Glutamatergic neuron (in vitro differentiated cells): ENCODE data around the gene PPIP5K1. TPM values are rescaled to one million over a fixed set of nuclear protein-coding genes. Genes with fewer than 3 reads are reported as not detected.

Source experiments
- DNase-seq: peaks from one replicate; pipeline ENCODE4 v3.0.0; 2022
- H3K27ac Mint-ChIP-seq: one replicate; pipeline ENCODE4 v1.8.0; 2020; ENCODE audit warnings: mild to moderate bottlenecking, mixed read lengths, inconsistent platforms; ENCODE audit not compliant: unreplicated experiment
- H3K27me3 Mint-ChIP-seq: one replicate; pipeline ENCODE4 v1.8.0; 2020; ENCODE audit warnings: mild to moderate bottlenecking, moderate library complexity, mixed read lengths, inconsistent platforms; ENCODE audit not compliant: unreplicated experiment
- H3K36me3 Mint-ChIP-seq: one replicate; pipeline ENCODE4 v1.8.0; 2020; ENCODE audit warnings: mild to moderate bottlenecking, mixed read lengths, inconsistent platforms; ENCODE audit not compliant: unreplicated experiment
- H3K4me1 Mint-ChIP-seq: one replicate; pipeline ENCODE4 v1.8.0; 2020; ENCODE audit warnings: mild to moderate bottlenecking, low read depth, mixed read lengths, inconsistent platforms; ENCODE audit not compliant: unreplicated experiment
- H3K4me3 Mint-ChIP-seq: one replicate; pipeline ENCODE4 v1.8.0; 2020; ENCODE audit warnings: mild to moderate bottlenecking, mixed read lengths, inconsistent platforms; ENCODE audit not compliant: unreplicated experiment
- H3K9me3 Mint-ChIP-seq: one replicate; pipeline ENCODE4 v1.8.0; 2020; ENCODE audit warnings: mild to moderate bottlenecking, moderate library complexity, mixed read lengths, inconsistent platforms; ENCODE audit not compliant: unreplicated experiment
- CTCF ChIP-seq: fragments of 200-600 bp; sonication (generic); IDR thresholded peaks from one replicate; pipeline ENCODE4 v1.5.0; 2021; ENCODE audit not compliant: partially characterized antibody, unreplicated experiment
- total RNA-seq: library from RNA; stranded (reverse); fragmentation: NEBNext Ultra II Directional; extraction: Animal tissue kit (Norgen Biotek cat#: 25700); gene quantifications from one replicate; pipeline ENCODE4 v1.2.1, GENCODE V29; 2021; ENCODE audit not compliant: unreplicated experiment

The PPIP5K1 gene
- total RNA-seq, 1 donor from 2014 or later = 66.4 TPM

DNA sequence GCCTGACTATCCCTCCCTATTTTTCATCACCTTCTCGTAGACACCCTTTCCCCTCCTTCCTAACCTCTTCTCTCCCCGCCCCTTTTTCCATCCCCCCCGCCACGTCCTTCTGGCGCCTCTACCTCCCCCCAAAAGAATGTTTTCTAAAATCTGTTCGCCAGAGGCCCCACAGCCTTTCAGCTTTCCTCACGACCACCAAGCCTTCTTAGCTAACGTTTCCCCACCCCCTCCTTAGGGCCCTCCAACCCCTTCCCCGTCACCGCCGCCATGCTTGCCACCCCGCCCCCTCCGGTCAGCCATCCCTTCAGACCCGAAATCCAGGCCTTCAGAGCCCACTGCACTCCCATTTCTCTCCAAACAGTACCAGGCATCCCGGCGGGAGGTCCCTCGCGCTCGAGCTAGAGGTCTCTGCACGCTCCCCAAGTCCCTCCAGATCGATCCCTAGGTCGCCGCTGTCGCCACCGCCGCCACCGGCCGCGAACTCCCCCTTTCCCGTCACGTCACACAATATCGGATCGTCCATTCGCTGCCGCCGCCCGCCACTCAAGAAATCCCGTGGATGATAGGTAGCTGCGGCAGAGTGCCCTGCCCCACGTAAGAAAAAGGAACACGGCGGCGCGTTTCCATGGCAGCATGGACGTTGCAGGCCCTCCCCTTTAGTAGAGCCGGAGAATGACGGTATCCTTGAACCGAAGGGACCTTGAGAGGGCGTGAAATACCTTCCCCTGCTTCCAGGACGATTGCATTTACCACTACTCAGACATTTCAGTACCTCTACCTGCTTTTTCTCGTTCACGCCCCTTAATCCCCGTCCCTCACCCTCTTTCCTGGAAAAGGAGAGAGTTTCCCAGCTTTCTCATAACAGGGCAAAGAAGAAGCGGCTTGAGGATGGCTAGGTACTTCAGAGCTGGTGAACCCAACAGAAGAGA, 97.1 kb downstream of the PPIP5K1 start, which contains the start of gene TP53BP1:
Gene TP53BP1 (minus strand): TSS at position 484 of the 929 bp plus-strand sequence. CDS start 113 bp downstream, at position 371.
- Mint-ChIP-seq H3K4me1 (peaks cover 24% of the 10 kb centered on the region), H3K27ac (peak within 1 kb of the TSS; percentile 99), H3K27me3 (peaks cover 13% of the 10 kb centered on the region), H3K36me3 (no peaks in the 10 kb centered on the region), H3K4me3 (peak within 1 kb of the TSS; percentile 90), H3K9me3 (peaks cover 3% of the 10 kb centered on the region)
- peak; percentile 95 for DNase-seq
- no peak for TF ChIP-seq CTCF

DNA sequence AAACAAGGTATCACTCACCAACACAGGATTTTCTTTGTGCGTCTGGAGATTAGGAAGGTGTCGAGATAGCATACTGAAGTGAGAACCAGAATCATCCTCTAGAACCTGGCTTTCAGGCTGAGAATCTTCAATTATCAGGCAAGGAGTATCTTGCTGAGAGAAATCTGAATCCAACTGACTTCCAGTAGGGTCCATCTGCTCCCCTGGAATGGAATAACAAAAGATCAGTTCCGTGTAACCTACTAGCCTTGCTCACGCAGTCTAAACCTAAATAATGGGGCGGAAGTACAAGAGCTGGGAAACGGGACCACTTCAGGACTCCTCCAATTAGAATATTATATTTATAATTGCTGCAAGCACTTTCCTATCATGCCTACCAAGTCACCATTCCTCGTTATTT, 97.7 kb downstream of the PPIP5K1 start:
- DNase-seq = no peak
- peaks cover 13% of the 10 kb centered on the region for H3K27me3 Mint-ChIP-seq
- TF ChIP-seq CTCF = no peak
- H3K27ac Mint-ChIP-seq = peak overlapping the region; percentile 99
- peak overlapping the region; percentile 90 for H3K4me3 Mint-ChIP-seq
- H3K36me3 Mint-ChIP-seq = no peaks in the 10 kb centered on the region
- H3K9me3 Mint-ChIP-seq = peaks cover 3% of the 10 kb centered on the region
- peaks cover 24% of the 10 kb centered on the region for H3K4me1 Mint-ChIP-seq

- Mint-ChIP-seq H3K4me3 (peak overlapping the region; percentile 43), H3K9me3 (peaks cover 3% of the 10 kb centered on the region), H3K36me3 (no peaks in the 10 kb centered on the region), H3K27me3 (peaks cover 13% of the 10 kb centered on the region), H3K4me1 (peaks cover 24% of the 10 kb centered on the region), H3K27ac (no peak overlapping the region)
- DNase-seq = no peak
- no peak for TF ChIP-seq CTCF
These were observed 100.8 kb downstream of the PPIP5K1 start for GRCh38 chr15:43489191-43489590.

DNA sequence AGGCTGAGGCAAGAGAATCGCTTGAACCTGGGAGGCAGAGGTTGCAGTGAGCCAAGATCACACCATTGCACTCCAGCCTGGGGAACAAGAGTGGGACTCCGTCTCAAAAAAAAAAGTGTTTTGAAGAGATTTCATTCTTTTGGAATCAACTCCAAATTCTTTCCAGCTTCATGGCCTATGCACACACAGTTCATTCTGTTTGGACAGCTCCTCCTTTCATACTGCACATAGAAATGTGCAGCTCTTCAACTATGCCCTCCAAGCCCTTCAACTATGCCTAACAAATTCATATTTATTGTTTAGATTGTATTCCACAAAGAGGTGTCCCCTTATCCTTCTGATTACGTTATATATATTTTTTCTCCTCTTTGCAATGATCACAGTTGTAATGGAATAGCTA, 101.2 kb downstream of the PPIP5K1 start:
- no peak for TF ChIP-seq CTCF
- no peak for DNase-seq
- Mint-ChIP-seq H3K4me3 (no peak overlapping the region), H3K4me1 (peaks cover 24% of the 10 kb centered on the region), H3K27ac (no peak overlapping the region), H3K27me3 (peaks cover 12% of the 10 kb centered on the region), H3K9me3 (peaks cover 3% of the 10 kb centered on the region), H3K36me3 (no peaks in the 10 kb centered on the region)
